Coronary artery (tissue), 2 donors: ENCODE measurements around the gene FBLN1.

Experiments
- DNase-seq: peaks from one replicate; pipeline ENCODE4 v3.0.0-alpha.2; 2017; ENCODE audit warnings: low spot score
- H3K27ac ChIP-seq, 2 donors: fragments of 200-600 bp; sonication (generic); one replicate each; pipeline ENCODE4 v1.5.1; 2016 to 2019
- H3K4me3 ChIP-seq: fragments of 200-600 bp; sonication (generic); 2 replicates; pipeline ENCODE4 v1.5.1; 2016; ENCODE audit warnings: mild to moderate bottlenecking, moderate library complexity
- CTCF ChIP-seq: fragments of 200-600 bp; sonication (generic); IDR thresholded peaks from one replicate; pipeline ENCODE4 v1.5.1; 2019; ENCODE audit warnings: antibody characterized with exemption

The FBLN1 gene

GRCh38 chr22:45522462-45522861 lies 19.8 kb downstream of the FBLN1 start:
- no peak overlapping the region for H3K4me3 ChIP-seq
- peak overlapping the region in 1 of 2 donors; percentile 11 for H3K27ac ChIP-seq
- TF ChIP-seq CTCF: no peak
- no peak for DNase-seq

- no peak for DNase-seq
- H3K27ac ChIP-seq: peak overlapping the region in 1 of 2 donors; percentile 51
- no peak for TF ChIP-seq CTCF
- H3K4me3 ChIP-seq: no peak overlapping the region
Measured at GRCh38 chr22:45524157-45524556, 21.5 kb downstream of the FBLN1 start.

GRCh38 chr22:45524966-45525365 lies 22.3 kb downstream of the FBLN1 start:
- TF ChIP-seq CTCF: no peak
- Histone ChIP-seq H3K27ac (peak overlapping the region in 1 of 2 donors; percentile 51), H3K4me3 (no peak overlapping the region)
- no peak for DNase-seq

- H3K27ac ChIP-seq: peak overlapping the region in 1 of 2 donors; percentile 58
- TF ChIP-seq CTCF: no peak
- no peak overlapping the region for H3K4me3 ChIP-seq
- DNase-seq: no peak
Measured at GRCh38 chr22:45525480-45525879, 22.8 kb downstream of the FBLN1 start.

- peak overlapping the region in 1 of 2 donors; percentile 58 for H3K27ac ChIP-seq
- no peak for TF ChIP-seq CTCF
Measured at GRCh38 chr22:45526281-45526680, 23.6 kb downstream of the FBLN1 start.

GRCh38 chr22:45526768-45527360 lies 24.2 kb downstream of the FBLN1 start:
- Histone ChIP-seq H3K4me3 (no peak overlapping the region), H3K27ac (peak overlapping the region in 1 of 2 donors; percentile 54)
- no peak for DNase-seq
- no peak for TF ChIP-seq CTCF

More at GRCh38 chr22:45526281-45526680, 23.6 kb downstream of the FBLN1 start:
- DNase-seq: no peak
- H3K4me3 ChIP-seq: no peak overlapping the region

- DNase-seq: no peak
- no peak overlapping the region for H3K4me3 ChIP-seq
- TF ChIP-seq CTCF: no peak
- peak overlapping the region in 1 of 2 donors; percentile 16 for H3K27ac ChIP-seq
Measured at GRCh38 chr22:45527456-45527855, 24.8 kb downstream of the FBLN1 start.
